ENCODE measurements around the gene BTF3. TPM values are rescaled to one million over a fixed set of nuclear protein-coding genes. Genes with fewer than 3 reads are reported as not detected.

Gene BTF3
- total and polyA plus RNA-seq, 2 of the 13 experiments (the other 11 are each of a cell fraction or from before 2014, with no cell fraction given): 557 to 698 TPM

DNA sequence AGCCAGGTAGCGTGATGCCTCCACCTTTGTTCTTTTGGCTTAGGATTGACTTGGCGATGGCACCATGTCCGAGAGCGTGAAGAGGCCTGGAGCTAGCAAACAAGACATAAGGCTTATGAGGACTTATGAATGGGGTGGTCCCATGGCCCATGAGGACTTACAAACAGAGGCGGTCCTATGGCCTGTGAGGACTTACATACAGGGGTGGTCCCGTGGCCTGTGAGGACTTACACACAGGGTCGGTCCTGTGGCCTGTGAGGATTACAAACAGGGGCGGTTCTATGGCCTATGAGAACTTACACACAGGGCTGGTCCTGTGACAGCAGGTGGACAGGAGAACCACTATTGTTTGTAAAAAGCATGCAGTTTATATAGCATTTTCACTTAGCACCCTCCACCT is 28.4 kb upstream of the BTF3 start:
- WGBS (ENCODE audit: low lambda C conversion rate): 25% methylated on average over 8 of the region's 8 CpGs
- no peaks in the 10 kb centered on the region for H3K36me3 ChIP-seq (replicated peaks in 1 of 2; ENCODE audit: control insufficient read depth in 1 of 2, insufficient read depth in 2 of 2, low read length in 2 of 2)
- no peak for FAIRE-seq

More for the DNA sequence above, 28.4 kb upstream of the BTF3 start:
- ChIA-PET CTCF (ENCODE audit: low intra/inter-chr PET ratio, low total read pairs) (no interaction called here), POLR2A (no interaction called here)
- Histone ChIP-seq H3K4me1 (ENCODE audit: insufficient read depth, low read length) (no peaks in the 10 kb centered on the region), H3K27me3 (ENCODE audit: control insufficient read depth in 1 of 2, insufficient read depth in 2 of 2, low read length in 2 of 2) (peaks cover 0 to 17% of the 10 kb centered on the region in 2 experiments; a peak in 2 of 5 replicates), H2AFZ (ENCODE audit: low read length) (no peak overlapping the region), H3K27ac (ENCODE audit: extremely low read length, insufficient read depth, low read length) (no peak overlapping the region), H3K9me3 (ENCODE audit: low read length) (no peaks in the 10 kb centered on the region), H3K9ac (ENCODE audit: insufficient read depth, low read depth, low read length) (no peak overlapping the region), H3K79me2 (ENCODE audit: insufficient read depth, low read length) (no peaks in the 10 kb centered on the region), H3K4me3 (replicated peaks in 1 of 3; ENCODE audit: insufficient read depth in 1 of 3, low read depth in 2 of 3, low read length in 3 of 3) (no peak overlapping the region), H4K20me1 (ENCODE audit: insufficient read depth, low read length) (no peaks in the 10 kb centered on the region), H3K4me2 (ENCODE audit: low read depth, low read length) (no peak overlapping the region)
- DNase-seq (ENCODE audit: low spot score) (no peak), ATAC-seq (no peak)
- BruUV-seq (replicated peaks): no TSS peak
- TF ChIP-seq ZNF280D (CRISPR knock-in tag; IDR thresholded peaks at IDR 0.05): no peak
- TF ChIP-seq PAWR (CRISPR knock-in tag; IDR thresholded peaks at IDR 0.05; ENCODE audit: borderline replicate concordance): no peak
- TF ChIP-seq CBX1 (IDR thresholded peaks at IDR 0.05; ENCODE audit: low read depth): no peak
- no peak for TF ChIP-seq ARNTL (CRISPR knock-in tag; IDR thresholded peaks at IDR 0.05)
- TF ChIP-seq FOXP4 (CRISPR knock-in tag; IDR thresholded peaks at IDR 0.05): no peak
- no peak for TF ChIP-seq MAFK (conservative IDR thresholded peaks at IDR 0.05 in 1 of 2, IDR thresholded peaks at IDR 0.05 in 1 of 2; ENCODE audit: low read length in 2 of 2)
- no peak for TF ChIP-seq WIZ (CRISPR knock-in tag; IDR thresholded peaks at IDR 0.05)
- TF ChIP-seq ATF7-NPFF (CRISPR knock-in tag; IDR thresholded peaks at IDR 0.05; ENCODE audit: low read depth): no peak
- no peak for TF ChIP-seq NFIC (IDR thresholded peaks at IDR 0.05; ENCODE audit: low read length)
- intact Hi-C loops (cut with micrococcal nuclease; ENCODE audit: unreplicated experiment) (loop anchor here (10.0 kb wide), 1 partner anchor 1405 kb away; no protein-coding TSS in a partner anchor), in situ Hi-C loops (cut with HindIII; ENCODE audit: extremely low pct_ligation_motif_present, low pct_unique_long_range_greater_than_20kb) (no loop called here)
